Calu3 (cell line): ENCODE measurements around the gene TMEM132A. TPM values are rescaled to one million over a fixed set of nuclear protein-coding genes. Genes with fewer than 3 reads are reported as not detected.

Experiments used
- BruUV-seq: library from RNA; stranded (reverse); fragments of 400-500 nt; replicated peaks from 2 replicates; lab custom pipeline; 2021; lab: Mats Ljungman, UMichigan
- CTCF ChIA-PET: fragments of 300-600 bp; sonication (Branson Sonifier 250); formaldehyde crosslinking; loops from one replicate; lab custom pipeline; 2022; ENCODE audit warnings: antibody characterized with exemption; lab: Charles Lee
- DNase-seq: peaks from one replicate; pipeline ENCODE4 v3.0.0; 2022
- H3K27ac Mint-ChIP-seq: one replicate; pipeline ENCODE4 v1.8.0; 2022; ENCODE audit warnings: mixed read lengths; ENCODE audit not compliant: unreplicated experiment
- H3K27me3 Mint-ChIP-seq: one replicate; pipeline ENCODE4 v1.8.0; 2022; ENCODE audit warnings: mixed read lengths; ENCODE audit not compliant: unreplicated experiment
- H3K36me3 Mint-ChIP-seq: one replicate; pipeline ENCODE4 v1.8.0; 2022; ENCODE audit warnings: mild to moderate bottlenecking, moderate library complexity, mixed read lengths; ENCODE audit not compliant: insufficient read depth, unreplicated experiment
- H3K4me1 Mint-ChIP-seq: one replicate; pipeline ENCODE4 v1.8.0; 2022; ENCODE audit warnings: mild to moderate bottlenecking, low read depth, mixed read lengths; ENCODE audit not compliant: unreplicated experiment
- H3K4me3 Mint-ChIP-seq: one replicate; pipeline ENCODE4 v1.8.0; 2022; ENCODE audit warnings: mild to moderate bottlenecking, low read depth, moderate library complexity, mixed read lengths; ENCODE audit not compliant: unreplicated experiment
- H3K9me3 Mint-ChIP-seq: one replicate; pipeline ENCODE4 v1.8.0; 2022; ENCODE audit warnings: low read depth, mixed read lengths; ENCODE audit not compliant: unreplicated experiment
- intact Hi-C: fragments of 100-400 bp; cut with micrococcal nuclease; formaldehyde crosslinking; loops from one replicate; pipeline ENCODE4 v1.10.0; 2022; ENCODE audit not compliant: unreplicated experiment
- total RNA-seq: library from RNA; stranded (reverse); gene quantifications from 2 replicates; pipeline ENCODE4 v1.2.3, GENCODE V29; 2022
- TF ChIP-seq, protein P1 (sequence below): fragments of 200-600 bp; IDR thresholded peaks from one replicate; pipeline ENCODE4 v1.8.0; 2022; ENCODE audit warnings: antibody characterized with exemption; ENCODE audit not compliant: unreplicated experiment

The TMEM132A gene
- total RNA-seq, 1 experiment from 2014 or later: 116 TPM

DNA sequence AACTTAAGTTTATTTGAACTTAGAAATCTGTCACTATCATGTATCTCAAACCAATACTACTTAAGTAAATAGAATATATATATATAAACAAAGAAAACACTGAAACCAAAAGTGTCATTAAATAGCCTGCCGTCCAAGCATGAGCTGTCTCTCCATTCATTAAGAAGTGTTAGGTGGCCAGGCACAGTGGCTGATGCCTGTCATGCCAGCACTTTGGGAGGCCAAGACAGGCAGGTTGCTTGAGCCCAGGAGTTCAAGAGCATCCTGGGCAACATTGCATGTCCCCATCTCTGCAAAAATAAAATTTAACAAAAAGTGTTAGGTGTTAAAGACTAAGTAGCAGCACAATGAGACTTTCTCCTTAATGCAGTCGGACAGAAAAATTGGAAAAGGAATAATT lies 61.2 kb downstream of the TMEM132A start:
- TF ChIP-seq, protein P1, sequence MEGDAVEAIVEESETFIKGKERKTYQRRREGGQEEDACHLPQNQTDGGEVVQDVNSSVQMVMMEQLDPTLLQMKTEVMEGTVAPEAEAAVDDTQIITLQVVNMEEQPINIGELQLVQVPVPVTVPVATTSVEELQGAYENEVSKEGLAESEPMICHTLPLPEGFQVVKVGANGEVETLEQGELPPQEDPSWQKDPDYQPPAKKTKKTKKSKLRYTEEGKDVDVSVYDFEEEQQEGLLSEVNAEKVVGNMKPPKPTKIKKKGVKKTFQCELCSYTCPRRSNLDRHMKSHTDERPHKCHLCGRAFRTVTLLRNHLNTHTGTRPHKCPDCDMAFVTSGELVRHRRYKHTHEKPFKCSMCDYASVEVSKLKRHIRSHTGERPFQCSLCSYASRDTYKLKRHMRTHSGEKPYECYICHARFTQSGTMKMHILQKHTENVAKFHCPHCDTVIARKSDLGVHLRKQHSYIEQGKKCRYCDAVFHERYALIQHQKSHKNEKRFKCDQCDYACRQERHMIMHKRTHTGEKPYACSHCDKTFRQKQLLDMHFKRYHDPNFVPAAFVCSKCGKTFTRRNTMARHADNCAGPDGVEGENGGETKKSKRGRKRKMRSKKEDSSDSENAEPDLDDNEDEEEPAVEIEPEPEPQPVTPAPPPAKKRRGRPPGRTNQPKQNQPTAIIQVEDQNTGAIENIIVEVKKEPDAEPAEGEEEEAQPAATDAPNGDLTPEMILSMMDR: no peak
- Mint-ChIP-seq H3K4me3 (no peak overlapping the region), H3K36me3 (peaks cover 6% of the 10 kb centered on the region), H3K27ac (no peak overlapping the region), H3K4me1 (peaks cover 15% of the 10 kb centered on the region), H3K9me3 (no peaks in the 10 kb centered on the region), H3K27me3 (peaks cover 13% of the 10 kb centered on the region)
- DNase-seq: no peak
- CTCF ChIA-PET: interaction anchor here (1.2 kb wide), 1 partner anchor 90 kb away, joined by 3 read pairs; no protein-coding TSS in a partner anchor
- no TSS peak for BruUV-seq
- intact Hi-C loops: no loop called here

- Mint-ChIP-seq H3K4me1 (peaks cover 15% of the 10 kb centered on the region), H3K9me3 (no peaks in the 10 kb centered on the region), H3K4me3 (no peak overlapping the region), H3K27ac (peak overlapping the region; percentile 54), H3K27me3 (peaks cover 13% of the 10 kb centered on the region), H3K36me3 (peaks cover 6% of the 10 kb centered on the region)
- intact Hi-C loops: no loop called here
- CTCF ChIA-PET: interaction anchor here (1.2 kb wide), 1 partner anchor 90 kb away, joined by 3 read pairs; no protein-coding TSS in a partner anchor
- TF ChIP-seq, protein P1: no peak
- BruUV-seq: no TSS peak
- peak; percentile 69 for DNase-seq
Observed at GRCh38 chr11:60985991-60986915, 62.0 kb downstream of the TMEM132A start.

Other genes starting within 250 kb of the TMEM132A start
- 0.57 and 3.5 TPM in 2 replicates for gene MS4A8, start 224.8 kb upstream of the TMEM132A start, total RNA-seq
- gene MS4A18, start 199.7 kb upstream of the TMEM132A start, total RNA-seq: not detected in 2 replicates
- gene MS4A15, start 167.6 kb upstream of the TMEM132A start, total RNA-seq: not detected in 2 replicates
- gene MS4A10, start 139.1 kb upstream of the TMEM132A start, total RNA-seq: not detected in 2 replicates
- gene CCDC86, start 82.3 kb upstream of the TMEM132A start, total RNA-seq: 51.5 and 58.2 TPM in 2 replicates
- gene PTGDR2, start 68.5 kb upstream of the TMEM132A start, total RNA-seq: 0.29 and 0.31 TPM in 2 replicates
- not detected in 2 replicates for gene ZP1, start 56.9 kb upstream of the TMEM132A start, total RNA-seq
- 128 and 129 TPM in 2 replicates for gene PRPF19, start 17.9 kb upstream of the TMEM132A start, total RNA-seq
- 71.2 and 78.1 TPM in 2 replicates for gene TMEM109, start 10.3 kb upstream of the TMEM132A start, total RNA-seq
- 6.8 and 12.4 TPM in 2 replicates for gene SLC15A3, start 27.7 kb downstream of the TMEM132A start, total RNA-seq
- 0.26 and 0.34 TPM in 2 replicates for gene CD6, start 47.2 kb downstream of the TMEM132A start, total RNA-seq
- not detected in 2 replicates for gene CD5, start 178.0 kb downstream of the TMEM132A start, total RNA-seq
- 22.7 TPM in 2 replicates for gene VPS37C, start 237.0 kb downstream of the TMEM132A start, total RNA-seq